VCaP (cell line): ENCODE data around the gene SMIM38.

Experiments
- H3K27ac ChIP-seq: fragments of 450-650 bp; 2 replicates; pipeline ENCODE4 v1.5.1; 2017
- TF ChIP-seq, protein P1 (sequence below): fragments of 450-650 bp; conservative IDR thresholded peaks from 2 replicates; pipeline ENCODE4 v1.5.1; 2017; ENCODE audit warnings: mild to moderate bottlenecking, moderate library complexity

Gene SMIM38

DNA sequence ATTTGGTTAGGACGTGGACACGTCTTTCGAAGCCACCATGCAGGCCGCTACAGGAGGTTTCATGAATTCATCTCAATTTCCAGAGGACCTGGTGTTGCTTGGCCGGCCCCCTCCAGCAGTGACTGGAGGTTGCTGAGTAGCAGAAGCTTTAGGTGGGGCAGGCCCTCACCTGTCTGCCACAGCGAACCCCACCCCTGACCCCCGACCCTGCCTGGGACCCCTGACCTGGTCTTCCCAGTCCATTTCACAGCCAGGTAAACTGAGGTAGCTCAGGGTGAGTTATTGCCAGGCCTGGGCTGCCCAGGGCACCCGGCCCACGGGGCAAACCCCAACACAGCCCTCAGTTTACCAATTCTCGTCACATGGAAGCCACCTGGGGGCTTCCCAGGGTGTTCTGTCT is 39.1 kb upstream of the SMIM38 start:
- TF ChIP-seq, protein P1, sequence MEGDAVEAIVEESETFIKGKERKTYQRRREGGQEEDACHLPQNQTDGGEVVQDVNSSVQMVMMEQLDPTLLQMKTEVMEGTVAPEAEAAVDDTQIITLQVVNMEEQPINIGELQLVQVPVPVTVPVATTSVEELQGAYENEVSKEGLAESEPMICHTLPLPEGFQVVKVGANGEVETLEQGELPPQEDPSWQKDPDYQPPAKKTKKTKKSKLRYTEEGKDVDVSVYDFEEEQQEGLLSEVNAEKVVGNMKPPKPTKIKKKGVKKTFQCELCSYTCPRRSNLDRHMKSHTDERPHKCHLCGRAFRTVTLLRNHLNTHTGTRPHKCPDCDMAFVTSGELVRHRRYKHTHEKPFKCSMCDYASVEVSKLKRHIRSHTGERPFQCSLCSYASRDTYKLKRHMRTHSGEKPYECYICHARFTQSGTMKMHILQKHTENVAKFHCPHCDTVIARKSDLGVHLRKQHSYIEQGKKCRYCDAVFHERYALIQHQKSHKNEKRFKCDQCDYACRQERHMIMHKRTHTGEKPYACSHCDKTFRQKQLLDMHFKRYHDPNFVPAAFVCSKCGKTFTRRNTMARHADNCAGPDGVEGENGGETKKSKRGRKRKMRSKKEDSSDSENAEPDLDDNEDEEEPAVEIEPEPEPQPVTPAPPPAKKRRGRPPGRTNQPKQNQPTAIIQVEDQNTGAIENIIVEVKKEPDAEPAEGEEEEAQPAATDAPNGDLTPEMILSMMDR = no peak
- H3K27ac ChIP-seq = no peak overlapping the region

DNA sequence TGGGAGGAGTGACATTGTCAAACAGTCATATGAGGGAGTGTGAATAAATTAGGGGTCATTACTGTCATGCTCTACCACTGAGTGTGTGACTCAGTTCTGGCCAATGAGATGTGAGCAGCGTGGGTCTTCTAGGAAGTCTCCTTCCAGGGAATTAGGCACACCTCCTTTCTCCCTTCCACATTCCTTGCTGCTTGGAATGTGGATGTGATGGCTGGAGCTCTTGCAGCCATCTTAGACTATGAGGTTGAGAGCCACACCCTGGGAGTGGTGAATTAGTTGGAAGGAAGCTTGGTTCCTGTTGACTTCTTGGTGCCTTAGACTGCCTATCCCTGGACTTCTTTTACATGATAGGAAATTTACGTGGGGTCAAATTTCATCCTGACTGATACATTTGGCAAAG is 36.5 kb upstream of the SMIM38 start:
- H3K27ac ChIP-seq = no peak overlapping the region

DNA sequence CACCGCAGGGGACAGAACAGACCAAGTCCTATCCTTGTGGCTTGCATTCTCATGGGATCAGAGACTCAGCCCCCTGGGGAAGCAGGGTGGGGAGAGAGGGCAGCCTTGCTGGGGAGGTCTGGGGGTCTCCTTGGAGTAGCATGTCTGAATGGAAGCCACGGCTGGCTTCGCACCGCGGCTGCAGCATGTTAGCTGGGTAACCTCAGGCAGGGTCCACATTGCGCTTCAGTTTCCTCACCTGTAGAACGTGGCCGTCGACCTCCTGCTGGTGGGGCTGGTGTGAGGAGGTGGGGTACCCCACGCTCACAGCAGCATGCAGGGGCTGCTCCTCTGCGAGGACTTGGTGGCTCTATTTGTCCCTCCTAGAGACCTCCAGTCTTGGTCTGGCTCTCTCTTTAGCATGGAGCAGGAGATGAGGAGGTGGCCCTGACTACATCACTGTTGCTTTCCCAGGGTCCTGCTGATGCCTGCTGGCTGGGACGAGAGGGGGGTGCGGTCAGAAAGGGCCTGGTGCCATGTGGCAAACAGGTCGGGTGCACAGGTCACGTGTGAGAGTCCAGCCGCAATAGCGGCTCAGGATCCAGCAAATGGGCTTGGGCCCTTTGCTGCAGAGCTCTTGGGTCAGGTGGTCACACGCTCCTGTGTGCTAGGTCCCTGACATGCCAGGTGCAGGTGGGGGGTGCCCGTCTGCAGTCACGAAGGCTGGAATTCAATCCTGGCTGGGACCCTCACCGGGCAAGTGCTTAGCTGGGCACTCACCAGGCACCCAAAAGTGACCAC is 35.4 kb upstream of the SMIM38 start:
- no peak overlapping the region for H3K27ac ChIP-seq
- TF ChIP-seq, protein P1 = no peak

More for the DNA sequence above, 36.5 kb upstream of the SMIM38 start:
- TF ChIP-seq, protein P1 = no peak

DNA sequence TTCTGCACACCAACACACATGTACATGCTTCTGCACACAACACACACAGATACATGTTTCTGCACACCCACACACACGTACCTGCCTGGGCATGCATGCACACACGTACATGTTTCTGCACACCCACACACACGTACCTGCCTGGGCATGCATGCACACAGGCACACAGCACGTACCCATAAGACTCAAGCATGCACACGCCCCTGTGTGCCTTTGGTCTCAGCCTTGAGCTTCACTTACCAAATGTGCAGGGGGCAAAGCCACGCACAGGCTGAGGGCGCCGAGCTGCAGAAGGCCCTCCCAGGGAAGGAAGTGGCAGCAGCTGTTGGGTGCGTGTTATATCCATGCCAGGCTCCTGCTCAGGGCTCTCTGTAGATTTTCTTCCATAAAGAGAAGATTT is 34.7 kb upstream of the SMIM38 start:
- no peak overlapping the region for H3K27ac ChIP-seq
- TF ChIP-seq, protein P1 = no peak

DNA sequence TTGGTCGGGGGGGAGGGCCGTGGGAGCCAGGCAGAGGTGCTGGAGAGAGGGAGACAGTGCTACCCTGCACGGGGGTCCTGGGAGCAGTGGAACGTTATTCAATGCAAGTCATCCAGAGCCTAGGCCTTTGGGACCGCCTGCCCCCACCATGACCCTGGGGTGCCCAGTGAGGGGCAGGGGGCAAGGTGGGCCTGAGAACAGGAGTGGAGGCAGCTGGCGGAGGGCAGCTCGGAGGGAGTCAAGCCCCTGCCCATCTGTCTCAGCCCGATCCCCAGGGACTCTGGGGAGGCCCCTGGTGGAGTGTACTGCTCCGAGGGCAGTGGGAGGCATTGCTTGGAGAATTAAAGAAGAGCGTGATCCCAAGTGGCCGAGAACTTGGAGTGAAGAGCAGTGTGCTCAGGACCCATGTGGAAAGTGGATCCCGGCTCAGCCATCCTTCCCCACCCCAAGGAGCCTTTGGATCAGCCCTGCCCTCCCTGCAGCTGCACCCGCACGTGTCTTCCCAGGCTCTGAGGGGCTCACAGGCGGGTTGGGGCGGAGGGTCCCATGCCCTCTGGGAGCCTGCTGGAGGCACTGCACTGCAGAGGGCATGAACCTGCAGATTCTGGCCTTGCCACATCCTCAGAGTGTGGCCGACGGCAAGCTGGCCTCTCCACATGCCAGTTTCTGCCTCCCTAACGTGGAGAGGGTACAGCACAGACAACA is 34.0 kb upstream of the SMIM38 start:
- H3K27ac ChIP-seq = no peak overlapping the region; the same call in 1 of the 2 replicates
- TF ChIP-seq, protein P1 = no peak

DNA sequence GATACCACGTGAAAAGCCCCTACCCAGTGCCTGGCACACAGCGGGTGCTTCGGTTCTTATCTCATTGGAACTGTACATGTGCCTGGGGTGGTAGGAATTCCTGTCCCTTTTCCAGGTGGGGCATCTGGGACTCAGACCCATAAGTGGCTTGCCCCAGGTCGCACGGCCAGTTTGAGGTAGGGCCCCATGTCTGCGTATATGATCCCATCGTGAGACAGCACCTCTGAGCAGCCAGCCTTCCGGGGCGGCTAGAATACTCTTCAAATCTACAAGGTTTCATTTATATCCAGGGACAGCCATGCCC is 33.5 kb upstream of the SMIM38 start:
- TF ChIP-seq, protein P1 = no peak
- H3K27ac ChIP-seq = peak overlapping the region; percentile 13; the same call in 1 of the 2 replicates

DNA sequence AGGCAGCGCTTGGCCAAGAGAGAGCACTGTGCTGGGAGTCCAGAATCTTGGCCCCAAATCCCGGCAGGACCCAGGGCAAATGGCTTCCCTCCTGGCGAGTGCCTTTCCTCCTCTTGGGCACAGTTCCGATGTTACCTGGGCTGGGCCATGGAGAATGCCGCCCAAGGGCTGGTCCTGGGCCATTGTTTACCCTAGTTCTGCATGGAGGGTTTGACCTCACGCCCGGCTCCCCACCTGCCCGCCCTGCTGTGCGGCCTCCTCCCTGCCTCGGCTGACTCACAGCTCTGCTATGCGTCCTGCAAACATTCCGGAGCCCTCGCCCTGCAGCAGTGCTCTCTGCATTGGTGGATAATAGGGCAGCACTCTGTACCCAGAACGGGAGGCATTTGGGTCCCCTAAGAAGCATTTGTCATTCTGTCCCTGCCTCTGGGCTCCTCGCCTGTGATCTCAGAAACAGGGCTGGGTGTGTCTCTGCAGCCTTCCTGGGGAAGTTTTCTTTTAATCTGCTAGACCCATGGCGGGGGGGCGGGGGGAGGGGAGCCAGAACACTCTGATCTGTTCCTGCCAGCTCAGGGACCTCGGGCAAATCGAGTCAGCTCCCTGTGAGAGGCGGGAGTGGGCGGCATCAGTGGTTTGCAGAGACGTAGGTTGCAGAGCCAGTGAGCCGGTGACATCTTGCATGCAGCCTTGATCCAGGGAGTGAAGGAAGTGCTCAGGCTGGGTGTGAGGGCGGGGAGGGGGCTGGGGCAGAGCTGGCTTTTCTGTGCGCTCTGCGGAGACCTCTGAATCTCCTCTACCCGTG is 32.9 kb upstream of the SMIM38 start:
- peak overlapping the region; percentile 13; the same call in 1 of the 2 replicates for H3K27ac ChIP-seq
- TF ChIP-seq, protein P1 = no peak
